Progenitor cell of endocrine pancreas (in vitro differentiated cells): ENCODE data around the gene LRMDA. TPM values are rescaled to one million over a fixed set of nuclear protein-coding genes. Genes with fewer than 3 reads are reported as not detected.

Experiments used
- DNase-seq: peaks from one replicate; pipeline ENCODE4 v3.0.0; 2021; ENCODE audit warnings: low spot score; ENCODE audit not compliant: unreplicated experiment
- H3K27ac Mint-ChIP-seq: 2 replicates; pipeline ENCODE4 v1.8.0; 2021; ENCODE audit warnings: mild to moderate bottlenecking, moderate library complexity, mixed read lengths
- H3K27me3 Mint-ChIP-seq: 2 replicates; pipeline ENCODE4 v1.8.0; 2021; ENCODE audit warnings: mixed read lengths
- H3K36me3 Mint-ChIP-seq: 2 replicates; pipeline ENCODE4 v1.8.0; 2022; ENCODE audit warnings: mixed read lengths; ENCODE audit not compliant: insufficient read depth
- H3K4me1 Mint-ChIP-seq: 2 replicates; pipeline ENCODE4 v1.8.0; 2021; ENCODE audit warnings: low read depth, mixed read lengths
- H3K4me3 Mint-ChIP-seq: 2 replicates; pipeline ENCODE4 v1.8.0; 2021; ENCODE audit warnings: low read depth, mild to moderate bottlenecking, moderate library complexity, mixed read lengths
- H3K9me3 Mint-ChIP-seq: 2 replicates; pipeline ENCODE4 v1.8.0; 2021; ENCODE audit warnings: low read depth, mixed read lengths
- total RNA-seq: library from RNA; stranded (reverse); gene quantifications from 2 replicates; pipeline ENCODE4 v1.2.1, GENCODE V29; 2021
- TF ChIP-seq, protein P1 (sequence below): fragments of 200-600 bp; sonication (generic); IDR thresholded peaks from one replicate; pipeline ENCODE4 v1.5.0; 2021; ENCODE audit warnings: antibody characterized with exemption, mild to moderate bottlenecking; ENCODE audit not compliant: unreplicated experiment

The LRMDA gene
- total RNA-seq, 1 donor from 2014 or later, result 6.5 TPM

DNA sequence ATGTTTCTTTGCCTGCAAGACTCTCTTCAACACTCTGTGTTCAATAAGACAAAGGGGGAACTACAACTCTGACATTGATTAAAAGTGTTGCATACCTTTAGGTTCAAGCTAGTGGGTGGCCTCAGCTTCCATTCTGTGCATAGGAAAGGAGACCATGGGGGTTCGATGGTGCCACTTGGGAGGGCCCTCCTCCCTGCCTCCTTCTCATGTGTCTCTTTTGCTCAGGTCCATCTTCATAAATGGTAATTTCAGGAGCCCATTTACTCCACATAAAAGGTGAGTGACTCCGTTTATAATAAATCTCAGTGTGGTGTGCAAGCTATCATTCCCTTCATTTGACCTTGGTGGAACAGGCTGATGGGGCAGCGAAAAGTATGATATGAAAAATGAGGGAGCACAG is 285.1 kb downstream of the LRMDA start:
- no peak overlapping the region for H3K27ac Mint-ChIP-seq
- peaks cover 3% of the 10 kb centered on the region for H3K9me3 Mint-ChIP-seq
- no peak for DNase-seq
- no peak overlapping the region for H3K4me3 Mint-ChIP-seq
- peaks cover 22% of the 10 kb centered on the region for H3K27me3 Mint-ChIP-seq
- no peaks in the 10 kb centered on the region for H3K36me3 Mint-ChIP-seq
- TF ChIP-seq, protein P1, sequence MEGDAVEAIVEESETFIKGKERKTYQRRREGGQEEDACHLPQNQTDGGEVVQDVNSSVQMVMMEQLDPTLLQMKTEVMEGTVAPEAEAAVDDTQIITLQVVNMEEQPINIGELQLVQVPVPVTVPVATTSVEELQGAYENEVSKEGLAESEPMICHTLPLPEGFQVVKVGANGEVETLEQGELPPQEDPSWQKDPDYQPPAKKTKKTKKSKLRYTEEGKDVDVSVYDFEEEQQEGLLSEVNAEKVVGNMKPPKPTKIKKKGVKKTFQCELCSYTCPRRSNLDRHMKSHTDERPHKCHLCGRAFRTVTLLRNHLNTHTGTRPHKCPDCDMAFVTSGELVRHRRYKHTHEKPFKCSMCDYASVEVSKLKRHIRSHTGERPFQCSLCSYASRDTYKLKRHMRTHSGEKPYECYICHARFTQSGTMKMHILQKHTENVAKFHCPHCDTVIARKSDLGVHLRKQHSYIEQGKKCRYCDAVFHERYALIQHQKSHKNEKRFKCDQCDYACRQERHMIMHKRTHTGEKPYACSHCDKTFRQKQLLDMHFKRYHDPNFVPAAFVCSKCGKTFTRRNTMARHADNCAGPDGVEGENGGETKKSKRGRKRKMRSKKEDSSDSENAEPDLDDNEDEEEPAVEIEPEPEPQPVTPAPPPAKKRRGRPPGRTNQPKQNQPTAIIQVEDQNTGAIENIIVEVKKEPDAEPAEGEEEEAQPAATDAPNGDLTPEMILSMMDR, result no peak
- H3K4me1 Mint-ChIP-seq, result peaks cover 10% of the 10 kb centered on the region

DNA sequence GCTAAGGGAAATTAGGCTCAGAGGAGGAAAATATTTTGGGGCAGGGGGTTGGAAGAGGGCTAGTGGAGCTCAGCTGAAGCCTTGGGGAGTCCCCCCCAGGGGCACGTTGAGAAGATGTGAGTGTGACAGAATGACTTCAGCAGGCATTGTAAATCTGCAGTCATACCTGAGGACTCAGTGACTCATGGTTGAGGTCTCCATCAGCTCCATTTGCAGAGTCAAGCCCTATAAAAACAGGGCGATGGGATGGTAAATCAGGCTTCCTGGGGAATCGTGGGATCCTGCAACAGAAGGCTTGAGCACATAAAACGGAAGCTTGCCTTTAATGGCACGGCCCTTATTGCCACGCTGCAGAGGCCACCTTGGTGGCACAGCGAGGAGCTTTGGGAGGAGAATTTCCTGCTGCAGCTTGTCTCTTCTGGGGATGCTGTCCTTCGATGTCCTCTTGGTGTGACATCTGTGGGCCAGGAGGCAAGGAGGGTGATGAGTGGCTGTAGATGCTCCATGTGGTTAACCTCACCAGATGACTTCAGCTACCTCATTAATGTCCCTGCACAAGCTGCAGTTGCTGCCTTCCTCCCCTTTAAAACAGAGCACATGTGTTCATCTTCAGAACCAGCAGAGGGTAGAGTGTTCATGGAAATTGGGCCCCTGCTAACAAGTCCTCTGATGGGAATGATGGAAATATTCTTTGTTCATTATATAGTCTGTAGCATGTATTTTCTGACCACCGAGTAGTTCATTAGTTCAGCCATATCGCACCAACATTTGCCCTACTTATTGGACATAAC is 285.9 kb downstream of the LRMDA start:
- no peaks in the 10 kb centered on the region for H3K36me3 Mint-ChIP-seq
- peaks cover 3% of the 10 kb centered on the region for H3K9me3 Mint-ChIP-seq
- H3K4me1 Mint-ChIP-seq, result peaks cover 6% of the 10 kb centered on the region
- no peak for DNase-seq
- no peak overlapping the region for H3K4me3 Mint-ChIP-seq
- H3K27ac Mint-ChIP-seq, result no peak overlapping the region
- TF ChIP-seq, protein P1, result no peak
- peaks cover 22% of the 10 kb centered on the region for H3K27me3 Mint-ChIP-seq

DNA sequence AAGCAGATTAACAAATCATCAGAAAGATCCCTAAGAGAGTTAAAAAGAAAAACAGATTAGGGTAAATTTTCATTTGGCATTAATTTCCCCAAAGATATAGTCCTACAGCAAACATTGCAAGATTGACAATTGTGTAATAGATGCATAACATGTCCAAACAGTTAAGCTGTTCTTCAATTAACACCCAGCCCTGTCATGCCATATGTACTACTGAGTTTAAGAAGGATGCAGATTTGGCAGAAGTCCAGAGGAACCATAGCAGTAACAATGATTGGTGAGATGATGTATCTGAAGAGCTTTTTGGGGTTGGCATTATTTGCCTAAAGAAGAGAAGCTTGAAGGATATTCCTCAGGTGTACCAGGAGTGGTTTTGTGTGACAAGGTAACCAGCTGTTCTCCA is 287.6 kb downstream of the LRMDA start:
- no peak overlapping the region for H3K4me3 Mint-ChIP-seq
- TF ChIP-seq, protein P1, result no peak
- H3K36me3 Mint-ChIP-seq, result no peaks in the 10 kb centered on the region
- H3K9me3 Mint-ChIP-seq, result peaks cover 3% of the 10 kb centered on the region
- no peak overlapping the region for H3K27ac Mint-ChIP-seq
- H3K4me1 Mint-ChIP-seq, result no peaks in the 10 kb centered on the region
- H3K27me3 Mint-ChIP-seq, result peaks cover 16% of the 10 kb centered on the region
- DNase-seq, result no peak

GRCh38 chr10:75720157-75720556 is 288.7 kb downstream of the LRMDA start:
- no peak for DNase-seq
- H3K4me3 Mint-ChIP-seq, result no peak overlapping the region
- TF ChIP-seq, protein P1, result no peak
- peaks cover 16% of the 10 kb centered on the region for H3K27me3 Mint-ChIP-seq
- H3K4me1 Mint-ChIP-seq, result no peaks in the 10 kb centered on the region
- H3K9me3 Mint-ChIP-seq, result no peaks in the 10 kb centered on the region
- H3K27ac Mint-ChIP-seq, result no peak overlapping the region
- no peaks in the 10 kb centered on the region for H3K36me3 Mint-ChIP-seq

GRCh38 chr10:75722020-75722419 is 290.6 kb downstream of the LRMDA start:
- no peak overlapping the region for H3K4me3 Mint-ChIP-seq

More at GRCh38 chr10:75722020-75722419, 290.6 kb downstream of the LRMDA start:
- no peak for DNase-seq
- no peaks in the 10 kb centered on the region for H3K36me3 Mint-ChIP-seq
- H3K27ac Mint-ChIP-seq, result no peak overlapping the region
- H3K27me3 Mint-ChIP-seq, result peaks cover 7% of the 10 kb centered on the region
- no peaks in the 10 kb centered on the region for H3K9me3 Mint-ChIP-seq
- H3K4me1 Mint-ChIP-seq, result peaks cover under 1% of the 10 kb centered on the region
- TF ChIP-seq, protein P1, result no peak
